GM19468 (cell line): Measurements from ENCODE around the gene SORT1.

ENCODE experiments used
- ATAC-seq: cut with Tn5 transposase; IDR thresholded peaks from one replicate; pipeline ENCODE4 v1.9.1; 2021; ENCODE audit warnings: mild to moderate bottlenecking, moderate library complexity, moderate number of reproducible peaks; ENCODE audit not compliant: unreplicated experiment; ENCODE audit errors: extremely low read depth

The SORT1 gene

DNA sequence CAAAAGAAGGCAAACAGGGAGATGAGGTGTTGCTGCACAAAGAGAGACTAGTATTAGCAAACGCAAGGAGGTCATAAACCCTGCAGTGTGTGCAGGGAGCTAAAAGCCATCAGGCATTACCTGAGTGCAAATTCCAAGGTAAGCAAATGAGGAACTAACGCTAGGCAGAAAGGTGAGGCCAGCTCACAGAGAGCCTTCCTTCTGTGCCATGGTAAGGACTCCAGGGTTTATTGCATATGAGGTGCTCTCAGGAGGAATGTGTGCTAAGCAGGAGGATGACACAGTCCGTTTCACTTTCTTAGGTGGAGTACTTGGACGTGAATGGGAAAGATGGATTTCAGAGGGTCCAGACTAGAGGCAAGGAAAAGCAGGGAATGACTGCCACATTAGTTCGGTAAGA, 46.3 kb downstream of the SORT1 start:
- no peak for ATAC-seq

- ATAC-seq: no peak
These were observed 47.1 kb downstream of the SORT1 start for GRCh38 chr1:109350655-109351054.

DNA sequence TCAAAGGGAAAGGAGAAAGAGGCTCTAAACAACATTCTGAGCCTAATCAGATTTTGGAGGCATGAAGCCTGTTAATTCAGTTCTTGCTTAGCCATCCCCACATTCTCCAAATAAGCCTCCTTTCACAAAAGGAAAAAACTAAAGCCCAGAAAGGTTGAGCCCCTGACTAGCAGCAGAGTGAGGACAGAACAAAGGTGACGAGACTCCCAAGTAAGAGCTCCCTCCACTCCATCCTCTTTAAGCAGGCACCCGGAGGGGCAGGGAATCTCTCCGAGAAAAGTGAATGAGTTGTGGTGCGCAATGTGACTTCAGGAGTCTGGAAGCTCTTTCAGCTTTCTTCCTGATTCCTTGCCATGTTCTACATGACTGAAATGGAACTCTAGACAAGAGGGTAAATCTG, 47.5 kb downstream of the SORT1 start:
- no peak for ATAC-seq

DNA sequence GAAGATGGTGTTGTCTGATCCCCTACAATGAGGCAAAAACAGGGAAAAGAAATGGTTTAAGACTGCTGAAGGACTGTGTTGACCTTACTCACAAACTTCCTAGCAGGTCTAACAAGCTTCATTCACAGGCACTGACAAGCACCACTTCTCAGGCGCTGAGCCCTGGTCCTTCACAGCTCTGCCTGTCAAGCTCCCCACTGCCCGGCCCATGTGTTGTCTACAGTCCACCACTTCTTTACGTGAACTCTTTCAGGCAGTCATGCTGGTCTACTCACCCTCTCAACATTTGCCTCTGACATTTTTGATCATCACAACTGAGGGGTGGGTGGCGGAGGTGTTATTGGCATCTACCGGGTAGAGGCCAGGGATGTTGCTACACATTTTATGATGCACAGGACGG, 50.2 kb downstream of the SORT1 start:
- no peak for ATAC-seq

GRCh38 chr1:109341944-109342930, 55.5 kb downstream of the SORT1 start:
- ATAC-seq: no peak

DNA sequence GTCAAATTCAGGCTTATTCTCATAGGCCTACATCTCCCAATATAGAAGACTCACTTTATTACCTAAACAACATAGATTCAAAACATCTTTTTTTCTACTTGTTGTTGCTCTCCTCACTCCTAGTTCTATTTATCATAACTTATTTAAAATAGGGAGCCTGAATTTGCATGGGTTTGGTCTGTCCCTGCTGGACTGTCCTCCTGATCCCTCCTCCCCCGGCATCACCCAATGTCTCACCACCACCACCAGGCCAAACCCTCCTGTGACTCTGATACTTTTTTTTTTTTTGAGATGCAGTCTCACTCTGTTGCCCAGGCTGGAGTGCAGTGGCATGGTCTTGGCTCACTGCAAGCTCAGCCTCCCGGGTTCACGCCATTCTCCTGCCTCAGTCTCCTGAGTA, 59.1 kb downstream of the SORT1 start:
- ATAC-seq: no peak

- no peak for ATAC-seq
These were observed 59.6 kb downstream of the SORT1 start for GRCh38 chr1:109338091-109338490.

DNA sequence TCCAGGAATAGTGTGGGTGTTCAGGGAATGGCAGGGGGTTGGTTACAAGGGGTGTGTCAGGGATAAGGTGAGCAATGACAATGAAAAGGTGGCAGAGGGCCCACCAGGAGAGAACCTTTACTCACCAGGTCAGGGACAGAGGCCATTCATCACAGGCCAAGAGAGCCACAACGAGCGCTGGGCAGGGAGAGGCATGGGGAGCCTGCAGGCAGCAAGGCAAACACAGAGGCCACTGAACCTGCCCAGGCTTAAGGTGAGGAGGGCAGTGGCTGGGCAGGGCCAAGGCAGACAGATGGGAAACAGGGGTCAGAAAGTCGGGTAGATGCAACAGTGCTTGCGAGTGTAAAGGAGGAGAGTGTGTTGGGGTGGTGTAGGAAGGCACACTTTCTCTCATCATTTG, 62.6 kb downstream of the SORT1 start:
- no peak for ATAC-seq

GRCh38 chr1:109331113-109331512, 66.6 kb downstream of the SORT1 start:
- ATAC-seq: no peak

- no peak for ATAC-seq
These were observed 70.4 kb downstream of the SORT1 start for GRCh38 chr1:109327285-109327684.

GRCh38 chr1:109322974-109323373, 74.7 kb downstream of the SORT1 start:
- ATAC-seq: no peak

- ATAC-seq: no peak
These were observed 78.6 kb downstream of the SORT1 start for GRCh38 chr1:109319114-109319513.

DNA sequence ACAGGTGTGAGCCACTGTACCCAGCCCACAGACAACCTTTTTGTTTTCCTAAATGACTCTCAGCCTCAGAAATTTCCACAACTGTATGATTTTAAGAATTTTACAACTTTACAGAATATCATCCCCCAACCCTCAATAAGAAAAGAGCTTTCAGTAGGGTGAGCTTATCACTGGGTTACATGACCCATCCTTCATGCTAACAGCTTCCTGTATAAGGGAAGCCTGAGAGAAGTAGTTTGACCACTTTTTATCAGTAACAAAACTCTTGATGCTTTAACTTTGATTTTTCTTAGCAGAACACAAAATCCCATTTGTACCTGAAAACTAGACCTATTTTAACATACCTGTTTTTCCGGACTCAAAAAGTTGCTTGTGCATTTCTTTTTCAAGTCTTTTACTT, 81.2 kb downstream of the SORT1 start:
- no peak for ATAC-seq

GRCh38 chr1:109315288-109315687, 82.4 kb downstream of the SORT1 start:
- ATAC-seq: no peak

DNA sequence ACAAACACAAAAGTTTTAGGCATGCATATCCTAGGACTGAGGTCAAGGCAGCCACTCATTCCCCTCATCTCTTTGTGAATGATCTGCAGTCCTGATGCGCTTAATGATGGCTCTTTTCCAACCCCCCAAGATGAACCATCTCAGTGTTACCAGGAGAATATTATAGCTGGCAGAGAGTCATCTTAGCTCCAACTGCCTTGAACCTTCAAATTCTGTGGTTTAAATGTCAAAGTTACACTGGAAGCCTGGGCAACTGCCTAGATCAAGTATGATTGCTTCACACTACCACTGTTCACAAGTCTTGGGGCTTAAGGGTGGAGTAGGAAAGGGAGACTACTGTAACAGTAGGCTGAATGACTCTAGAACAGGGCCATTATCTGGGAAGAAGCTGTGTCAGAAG, 82.9 kb downstream of the SORT1 start:
- no peak for ATAC-seq

DNA sequence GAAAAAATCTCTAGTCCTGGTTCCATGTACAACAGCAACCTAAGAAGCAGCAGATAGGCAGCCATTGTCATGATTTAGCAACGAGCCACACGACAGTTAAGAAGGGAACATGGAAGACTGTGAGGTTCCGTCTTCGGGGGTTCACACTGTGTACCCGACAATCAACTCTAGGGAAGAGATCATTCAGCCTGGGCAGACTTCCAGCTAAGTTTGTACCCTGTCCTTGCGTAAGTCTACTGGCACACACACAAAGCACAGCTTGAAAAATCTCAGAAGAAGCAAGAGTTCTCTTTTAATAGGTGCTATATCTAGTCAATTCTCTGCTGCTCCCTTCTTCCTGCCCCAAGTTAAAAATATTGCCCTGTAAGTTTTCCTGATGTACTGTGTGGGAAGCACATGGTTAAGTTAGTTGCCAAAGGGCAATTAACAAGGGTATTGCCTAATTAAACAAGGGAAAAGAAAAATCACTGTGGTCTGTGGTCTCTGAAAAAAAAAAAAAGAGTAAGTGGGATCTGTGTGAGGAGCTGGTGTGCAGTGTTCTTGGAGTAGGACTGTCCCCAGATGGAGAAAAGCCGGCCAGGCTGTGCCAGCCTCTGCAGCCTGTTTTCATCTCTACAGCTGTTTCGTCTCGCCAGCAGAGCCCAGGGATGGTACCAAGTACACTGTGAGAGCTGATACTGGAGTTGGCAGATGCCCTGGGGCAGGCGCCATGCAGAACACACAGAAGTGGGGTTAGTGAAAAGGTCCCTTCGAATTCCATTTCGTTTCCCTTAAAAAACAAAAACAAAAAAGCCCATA, 84.5 kb downstream of the SORT1 start:
- no peak for ATAC-seq

GRCh38 chr1:109312246-109312645, 85.5 kb downstream of the SORT1 start:
- no peak for ATAC-seq

DNA sequence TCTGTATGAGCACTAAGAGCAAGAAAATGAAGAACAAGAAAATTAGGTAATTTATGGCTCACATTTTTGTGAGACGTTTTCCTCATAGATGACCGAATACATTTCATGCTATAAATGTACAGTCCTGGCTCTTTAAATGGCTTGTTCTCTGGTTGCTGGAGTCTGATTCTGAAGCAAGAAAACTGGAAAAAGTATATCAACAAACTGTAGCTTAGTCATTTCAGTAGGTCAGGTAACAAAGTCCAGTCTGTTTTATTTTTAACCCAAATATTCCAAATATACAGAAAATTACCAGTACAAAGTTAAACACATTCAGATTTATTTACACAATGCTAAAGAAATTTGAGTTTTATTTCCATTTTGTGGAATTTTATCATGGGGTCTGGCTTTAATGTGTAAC, 88.4 kb downstream of the SORT1 start:
- no peak for ATAC-seq

DNA sequence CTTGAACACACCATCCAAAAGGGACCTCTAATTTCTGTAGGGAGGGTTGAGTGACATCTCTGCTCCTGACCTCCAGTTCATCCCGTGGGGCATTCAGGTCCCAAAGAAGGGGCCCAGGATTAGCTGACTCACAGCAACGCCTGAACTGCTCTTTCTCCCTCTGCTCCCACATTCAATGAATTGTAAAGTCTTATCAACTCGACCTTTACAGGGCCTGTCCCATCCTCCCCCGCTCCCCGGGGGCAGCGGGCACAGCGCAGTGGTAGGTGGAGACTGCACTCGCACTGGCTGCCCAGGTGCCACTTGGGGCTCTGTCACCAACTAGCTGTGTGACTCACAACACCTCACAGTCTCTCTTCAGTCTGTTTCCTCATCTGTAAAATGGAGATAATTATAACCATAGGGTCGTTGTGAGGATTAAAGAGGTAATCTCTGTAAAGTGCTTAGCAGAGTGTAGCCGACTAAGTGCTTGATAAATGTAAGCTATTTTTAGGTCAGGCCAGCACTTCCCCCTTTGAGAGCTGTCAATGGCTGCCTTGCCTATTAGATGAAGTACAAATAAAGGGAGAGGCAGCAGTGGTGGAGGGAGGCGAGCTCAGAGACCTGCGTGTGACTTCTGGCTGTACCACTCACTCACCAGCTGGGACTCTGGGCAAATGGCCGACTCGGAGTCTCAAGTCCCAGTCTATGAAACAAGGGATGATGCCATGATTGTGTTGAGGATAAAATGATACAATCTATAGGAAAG, 90.3 kb downstream of the SORT1 start:
- no peak for ATAC-seq

- ATAC-seq: no peak
These were observed 90.9 kb downstream of the SORT1 start, which contains the start of gene MYBPHL for GRCh38 chr1:109306832-109307273. MYBPHL (minus strand) TSS chr1:109307011; CDS start chr1:109306991, 20 bp downstream.
